Measurements from ENCODE around the gene BICC1.

Gene BICC1

DNA sequence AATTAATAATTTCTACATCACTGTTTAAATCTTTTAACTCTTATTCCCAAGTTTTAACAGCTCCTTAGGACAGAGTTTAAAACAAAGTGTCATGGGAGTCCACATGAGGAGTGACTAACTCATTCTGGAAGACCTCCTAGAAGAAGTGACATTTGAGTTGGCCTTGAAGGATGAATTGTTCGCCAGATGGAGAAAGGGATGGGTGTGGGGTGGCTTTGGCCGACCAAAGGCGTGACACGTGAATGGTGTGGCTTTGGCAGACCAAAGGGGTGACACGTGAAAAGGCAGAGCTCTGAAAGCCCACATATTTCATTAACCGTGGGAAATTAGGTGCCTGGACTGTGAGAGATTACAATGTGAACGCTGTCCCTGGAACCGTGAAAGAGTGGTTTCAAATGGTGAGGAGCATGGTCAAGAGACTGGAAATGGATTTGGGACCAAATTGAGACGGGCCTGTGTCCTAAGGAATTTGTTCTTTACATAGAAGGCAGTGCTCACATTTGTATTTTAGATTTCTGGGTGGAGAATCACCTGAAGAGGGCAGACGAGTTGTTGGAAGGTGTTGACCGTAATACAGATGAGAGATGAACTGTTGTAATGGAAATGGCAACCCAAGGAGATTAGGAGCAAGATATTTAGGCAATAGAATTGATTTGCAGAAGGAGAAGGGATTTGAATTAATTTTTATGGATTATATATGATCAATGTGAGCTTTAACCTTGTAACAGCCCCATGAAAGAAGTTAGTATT lies 228.1 kb downstream of the BICC1 start:
- no peak for DNase-seq (ENCODE audit: low read depth in 4 of 4, low spot score in 1 of 4)

DNA sequence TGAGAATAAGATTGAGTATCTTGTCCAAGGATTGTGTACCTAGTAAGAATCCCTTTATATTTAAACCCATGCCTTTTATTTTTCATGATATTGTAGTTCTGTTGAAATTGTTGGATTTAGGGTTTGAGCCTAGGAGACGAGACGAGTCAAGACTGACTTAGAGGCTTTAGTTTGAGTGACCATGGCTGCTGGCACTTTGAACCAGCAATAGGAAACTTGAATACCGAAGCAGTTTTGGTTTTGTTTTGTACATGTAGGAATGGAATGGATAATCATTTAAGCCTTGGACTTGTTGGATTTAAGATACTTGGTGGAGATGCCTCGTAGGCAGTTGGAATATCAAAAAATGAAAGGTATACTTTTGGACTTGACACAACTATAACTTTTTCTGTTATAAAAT lies 229.0 kb downstream of the BICC1 start:
- no peak for DNase-seq (ENCODE audit: low read depth in 4 of 4, low spot score in 1 of 4)

DNA sequence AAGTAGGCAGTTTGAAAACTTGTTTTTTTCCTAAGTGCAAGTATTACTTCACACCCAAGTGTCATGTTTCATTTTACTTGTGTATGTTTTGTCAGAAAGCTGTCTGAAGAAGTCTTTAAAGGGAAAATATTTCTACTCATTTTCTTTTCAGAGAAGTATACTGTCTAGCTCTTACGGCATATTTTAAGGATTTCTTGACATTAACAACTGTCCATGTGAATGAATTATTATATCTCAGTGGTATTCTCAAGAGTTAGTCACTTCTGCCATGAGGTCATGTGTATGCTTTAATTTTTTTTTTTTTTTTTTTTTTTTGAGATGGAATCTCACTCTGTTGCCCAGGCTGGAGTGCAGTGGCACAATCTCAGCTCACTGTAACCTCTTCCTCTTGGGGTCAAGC lies 229.5 kb downstream of the BICC1 start:
- DNase-seq (ENCODE audit: low read depth in 4 of 4, low spot score in 1 of 4) = no peak

DNA sequence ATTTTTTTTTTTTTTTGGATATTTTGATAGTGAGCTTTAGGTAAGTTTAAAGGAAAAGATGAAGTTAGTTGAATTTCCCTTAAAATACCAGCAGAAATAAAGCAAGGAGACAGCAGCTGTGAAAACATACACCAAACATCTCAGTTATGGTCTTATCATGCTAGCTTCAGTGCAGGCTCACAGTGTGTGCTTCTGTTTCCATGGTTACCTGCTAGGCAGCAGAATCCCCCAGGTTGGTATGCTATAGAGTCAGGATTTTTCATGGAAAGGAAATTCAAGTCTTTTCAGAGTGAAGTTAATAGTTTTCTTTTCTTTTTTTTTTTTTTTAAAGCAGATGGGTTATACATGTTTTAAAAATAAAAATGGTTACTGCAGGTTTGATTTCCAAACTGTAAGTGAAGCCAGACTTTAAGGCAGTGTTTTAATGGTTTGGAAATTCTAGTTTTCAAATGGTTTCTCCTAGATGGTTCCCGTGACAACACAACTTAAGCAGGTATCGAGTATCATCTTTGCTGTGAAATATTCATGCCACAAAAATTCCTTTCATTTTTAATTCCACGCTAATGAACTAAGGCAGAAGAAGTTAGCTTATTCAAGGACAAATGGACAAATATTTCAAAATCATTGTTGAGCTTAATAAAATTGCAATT lies 230.9 kb downstream of the BICC1 start:
- DNase-seq (ENCODE audit: low read depth in 4 of 4, low spot score in 1 of 4) = no peak

DNA sequence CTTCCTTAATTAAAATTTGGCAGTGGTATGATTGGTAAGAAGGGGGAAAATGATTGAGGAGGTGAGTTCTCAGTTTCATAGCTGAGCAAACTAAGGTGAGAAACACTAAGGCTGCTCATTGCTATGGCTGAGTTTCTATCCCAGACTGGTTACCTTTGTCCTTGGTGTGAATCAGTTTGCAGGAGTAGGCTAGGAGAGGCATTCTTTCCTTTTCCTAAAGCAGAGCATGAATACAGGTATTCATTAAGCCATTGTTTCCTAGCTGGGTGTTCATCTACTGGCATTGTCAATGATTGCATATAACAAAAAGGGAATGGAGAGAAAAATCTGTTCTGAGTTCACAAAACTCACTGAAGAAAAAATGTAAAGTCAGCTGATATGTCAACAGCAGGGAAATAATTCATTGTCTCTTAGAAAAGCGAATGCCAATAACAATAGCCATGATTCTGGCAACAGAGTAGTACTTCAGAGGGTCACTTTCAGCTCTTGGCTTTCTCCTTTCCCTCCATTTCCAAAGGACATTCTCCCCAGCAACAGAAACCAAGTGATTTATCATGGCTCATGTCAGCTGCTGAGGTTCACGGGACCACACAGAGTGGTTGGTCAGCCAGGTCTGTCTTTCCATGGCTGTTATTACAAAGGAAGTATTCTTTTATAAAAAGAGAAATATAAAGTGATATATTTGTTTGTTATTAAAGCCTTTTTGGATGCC lies 234.0 kb downstream of the BICC1 start:
- no peak for DNase-seq (ENCODE audit: low read depth in 4 of 4, low spot score in 1 of 4)

DNA sequence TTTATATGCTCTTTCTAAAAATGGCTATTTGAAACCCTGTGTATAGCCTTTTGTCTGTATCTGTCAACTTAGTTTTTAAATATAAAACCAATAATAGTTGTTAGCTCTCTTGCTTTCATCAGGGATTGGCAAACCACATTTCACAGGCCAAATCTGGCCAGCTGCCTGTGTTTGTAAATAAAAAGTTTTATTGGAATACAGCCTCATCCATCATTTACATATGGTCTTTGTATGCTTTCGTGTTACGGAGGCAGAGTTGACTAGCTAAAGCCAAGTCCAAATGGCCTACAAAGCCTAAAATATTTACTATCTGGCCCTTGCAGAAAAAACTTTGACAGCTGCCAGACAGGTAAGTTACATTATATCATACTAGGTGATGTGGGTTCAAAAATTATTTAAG lies 235.0 kb downstream of the BICC1 start:
- DNase-seq (ENCODE audit: low read depth in 4 of 4, low spot score in 1 of 4) = no peak

DNA sequence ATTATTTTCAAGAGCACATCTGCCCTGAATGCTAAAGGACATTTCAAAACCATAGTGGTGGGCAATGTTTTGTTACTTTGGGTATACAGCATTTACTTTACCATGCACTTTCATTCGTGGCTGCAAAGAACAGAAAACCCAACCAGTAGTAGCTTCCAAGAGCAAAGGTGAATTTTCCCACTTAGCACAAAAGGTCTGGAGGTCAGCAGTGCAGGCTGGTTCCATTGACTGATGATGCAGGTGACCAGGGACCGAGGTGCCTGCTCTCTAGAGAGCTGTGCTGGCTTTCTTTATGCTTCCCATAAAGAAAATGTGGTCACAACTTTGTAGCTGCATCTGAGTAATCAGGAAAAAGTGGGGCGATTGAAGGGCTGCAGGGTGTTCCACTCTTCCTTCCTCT lies 240.0 kb downstream of the BICC1 start:
- no peak for DNase-seq (ENCODE audit: low read depth in 4 of 4, low spot score in 1 of 4)

DNA sequence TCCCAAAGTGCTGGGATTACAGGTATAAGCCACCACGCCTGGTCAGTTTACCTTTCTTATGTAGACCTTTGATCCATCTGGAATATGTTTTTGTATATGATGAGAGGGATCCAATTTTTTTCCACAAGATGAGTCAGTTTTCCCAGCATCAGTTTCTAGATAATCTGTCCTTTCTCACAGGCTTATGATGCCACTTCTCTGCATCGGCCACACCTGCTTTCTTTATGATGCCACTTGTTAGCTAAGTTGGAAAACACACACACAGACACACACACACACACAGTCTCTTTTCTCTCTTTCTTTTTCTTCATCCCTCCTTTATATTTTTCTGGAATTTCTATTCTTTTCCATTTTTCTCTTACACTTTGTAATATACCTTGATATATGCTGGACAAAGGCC lies 240.8 kb downstream of the BICC1 start:
- no peak for DNase-seq (ENCODE audit: low read depth in 4 of 4, low spot score in 1 of 4)

DNA sequence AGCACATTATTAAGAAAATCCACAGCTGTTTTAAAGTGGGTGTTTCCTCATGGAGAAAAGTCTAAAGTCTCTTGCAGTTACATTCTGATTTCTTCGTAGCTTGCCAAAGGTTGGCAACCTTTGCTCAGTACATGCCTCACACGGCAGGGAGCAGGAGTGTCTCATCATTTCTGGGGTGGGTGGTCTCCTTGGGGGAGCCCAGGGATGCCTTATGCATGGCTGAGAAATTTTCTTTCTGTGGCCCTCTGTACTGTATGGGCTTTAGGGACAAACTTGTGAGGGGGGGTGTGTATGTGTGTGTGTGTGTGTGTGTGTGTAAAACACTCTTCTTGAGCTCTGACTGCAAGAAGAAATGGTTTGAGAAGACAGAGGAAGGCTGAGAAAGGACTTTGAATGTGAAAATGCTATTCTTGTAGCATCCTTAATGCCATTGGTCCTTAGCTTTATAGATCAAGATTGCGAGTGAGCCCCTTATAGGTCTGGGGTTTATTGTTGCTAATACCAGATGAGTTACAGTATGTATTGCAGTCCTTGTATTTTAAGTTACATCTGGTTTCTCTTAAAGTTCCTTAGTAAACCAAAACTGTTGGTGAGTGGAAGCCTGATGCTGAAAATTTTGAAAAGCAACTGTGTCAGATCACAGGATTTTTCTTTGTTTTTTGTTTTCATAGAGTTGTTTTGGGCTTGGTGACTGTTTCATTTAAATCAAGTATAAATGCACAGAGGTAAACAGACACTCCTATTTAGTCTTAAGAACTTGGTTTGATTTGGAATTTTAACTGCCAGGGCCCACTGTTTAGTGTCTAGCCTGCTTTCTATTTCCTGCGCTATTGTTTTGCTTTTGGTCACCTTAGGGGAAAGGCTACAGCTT lies 242.0 kb downstream of the BICC1 start:
- no peak for DNase-seq (ENCODE audit: low read depth in 4 of 4, low spot score in 1 of 4)

DNA sequence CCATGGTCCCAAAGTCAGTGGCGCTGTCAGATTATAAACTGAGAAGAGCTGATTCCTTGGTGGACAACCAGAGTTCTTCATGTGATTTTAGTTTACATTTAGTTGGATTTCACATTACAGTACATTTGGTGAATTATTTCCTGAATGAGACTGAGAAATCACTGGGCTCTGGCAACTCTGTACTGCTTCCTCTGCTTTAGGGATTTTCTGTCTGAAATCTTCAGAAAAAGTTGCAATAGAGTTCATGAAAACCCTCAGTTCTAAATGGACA lies 242.6 kb downstream of the BICC1 start:
- no peak for DNase-seq (ENCODE audit: low read depth in 4 of 4, low spot score in 1 of 4)

DNA sequence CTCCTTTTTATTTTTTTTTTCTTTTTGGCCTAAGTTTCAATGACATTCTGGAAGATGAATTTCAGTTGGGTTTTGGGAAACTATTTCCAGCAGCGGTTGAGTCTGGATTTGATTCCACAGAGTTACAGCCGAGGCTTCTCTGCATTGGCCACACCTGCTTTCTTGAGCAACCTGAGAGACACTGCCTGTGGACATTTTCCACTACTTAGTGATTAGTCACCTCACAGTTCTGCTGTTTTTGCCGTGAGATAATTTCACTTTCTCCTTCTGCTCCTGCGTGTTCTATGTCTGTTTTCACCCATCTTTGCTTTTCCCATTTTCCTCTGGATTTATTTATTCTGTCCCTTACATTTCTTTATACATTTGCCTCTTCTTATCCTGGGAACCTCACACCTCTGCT lies 243.0 kb downstream of the BICC1 start:
- DNase-seq (ENCODE audit: low read depth in 4 of 4, low spot score in 1 of 4) = no peak

DNA sequence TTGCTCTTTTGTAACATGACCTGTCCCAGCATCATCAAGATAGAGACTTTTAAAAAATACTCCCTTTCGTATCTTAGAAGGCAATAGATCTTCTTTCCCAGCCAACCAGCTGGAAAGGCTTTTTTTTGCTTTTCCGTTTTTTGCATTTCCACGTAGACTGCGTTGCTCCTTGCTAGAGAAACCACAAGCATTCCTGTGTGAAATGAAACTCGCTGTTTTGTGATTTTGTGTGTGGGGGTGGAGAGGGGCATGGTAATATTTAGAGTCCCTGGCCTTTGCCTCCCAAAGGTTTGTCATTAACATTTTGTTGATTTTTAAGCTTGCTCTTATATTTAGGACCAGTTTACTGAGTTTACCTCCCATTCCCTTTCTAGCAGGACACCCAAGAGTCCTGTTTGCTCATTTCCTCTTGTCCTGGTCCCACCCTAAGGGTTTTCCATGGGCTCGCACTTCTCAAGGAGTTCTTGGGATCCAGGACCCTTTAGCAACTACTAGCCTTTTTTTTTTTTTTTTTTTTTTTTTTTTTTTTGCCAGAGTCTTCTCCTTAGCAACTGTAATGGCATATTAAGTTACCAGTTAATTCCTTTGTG lies 243.6 kb downstream of the BICC1 start:
- DNase-seq (ENCODE audit: low read depth in 4 of 4, low spot score in 1 of 4) = no peak

DNA sequence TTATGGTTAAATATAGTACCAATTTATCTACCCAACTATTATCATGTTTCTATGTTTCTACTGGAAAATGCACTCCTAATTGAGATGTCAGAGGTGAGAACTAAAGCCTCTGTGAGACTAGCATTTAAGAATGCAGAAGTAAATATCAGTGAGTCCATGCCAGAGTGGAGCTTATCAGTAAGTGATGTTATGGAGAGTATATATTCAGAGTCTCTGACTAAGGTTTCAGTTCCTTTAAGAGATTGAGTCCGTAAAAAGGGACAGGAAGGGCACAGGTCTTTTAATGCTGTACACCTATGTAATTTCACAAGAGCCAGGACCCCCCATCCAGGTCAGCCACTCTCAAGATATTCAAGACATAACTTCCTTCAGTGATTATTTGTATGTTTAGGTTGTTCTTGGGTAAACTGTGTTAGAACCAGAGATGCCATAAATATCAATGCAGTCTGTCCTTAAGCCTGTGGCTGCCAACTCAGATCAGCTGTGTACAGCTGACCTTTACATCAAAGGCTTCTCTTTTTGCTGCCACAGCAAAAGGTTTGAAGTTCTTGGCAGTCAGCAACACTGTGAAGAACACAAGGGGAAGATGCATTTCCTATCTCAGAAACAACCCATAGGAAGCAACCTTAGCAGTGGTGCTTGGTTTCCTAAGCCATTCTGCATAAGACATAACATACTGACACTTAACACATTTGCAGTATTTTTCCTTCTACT lies 244.8 kb downstream of the BICC1 start:
- DNase-seq (ENCODE audit: low read depth in 4 of 4, low spot score in 1 of 4) = no peak

DNA sequence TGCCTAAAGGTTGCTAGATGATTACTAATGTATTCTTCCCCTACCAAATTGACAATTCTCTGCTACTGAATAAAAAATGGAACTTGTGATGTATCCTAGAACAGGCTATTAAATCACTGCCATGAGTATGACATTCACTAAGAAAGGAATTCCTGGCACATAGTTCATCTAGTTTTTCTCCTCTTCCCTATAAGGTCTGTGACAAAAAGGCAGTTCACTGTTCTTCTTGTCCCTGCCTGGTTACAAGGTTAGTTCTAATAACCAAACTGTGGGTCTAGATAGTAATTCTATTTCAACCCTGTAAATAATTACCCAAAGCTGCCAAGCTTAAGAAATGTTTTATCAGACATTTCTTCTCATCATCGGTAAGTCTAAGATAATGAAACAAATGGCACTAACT lies 245.6 kb downstream of the BICC1 start:
- DNase-seq (ENCODE audit: low read depth in 4 of 4, low spot score in 1 of 4) = no peak

DNA sequence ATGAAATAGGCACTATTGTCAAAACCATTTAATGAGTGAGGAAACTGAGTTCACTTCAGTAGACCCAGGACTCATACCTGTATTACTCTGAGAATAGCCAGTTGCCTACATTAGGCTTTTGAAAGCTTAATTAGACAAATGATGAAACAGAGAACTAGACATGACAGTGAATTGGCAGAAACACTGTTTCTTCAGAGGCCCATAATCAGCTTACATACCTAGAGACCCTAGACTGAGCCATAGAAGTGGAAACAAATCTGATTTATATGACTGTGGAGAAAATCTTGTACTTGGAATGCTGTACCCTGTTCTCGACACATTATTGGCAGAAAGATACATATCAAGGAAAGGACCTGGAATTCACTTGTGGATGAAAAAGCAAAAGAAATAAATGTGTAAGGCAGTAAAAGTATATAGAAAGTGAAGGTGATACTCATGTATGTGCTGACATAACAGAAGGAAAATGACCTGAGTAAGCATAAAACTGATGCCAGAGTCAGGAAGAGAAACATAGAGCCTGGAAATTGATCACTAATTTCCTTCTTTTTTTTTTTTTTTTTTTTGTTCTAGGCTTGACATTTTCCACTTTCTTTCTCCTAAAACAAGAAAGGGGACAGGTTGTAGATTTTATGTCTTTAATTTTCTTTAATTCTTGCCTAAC lies 251.5 kb downstream of the BICC1 start:
- DNase-seq (ENCODE audit: low read depth in 4 of 4, low spot score in 1 of 4) = no peak

DNA sequence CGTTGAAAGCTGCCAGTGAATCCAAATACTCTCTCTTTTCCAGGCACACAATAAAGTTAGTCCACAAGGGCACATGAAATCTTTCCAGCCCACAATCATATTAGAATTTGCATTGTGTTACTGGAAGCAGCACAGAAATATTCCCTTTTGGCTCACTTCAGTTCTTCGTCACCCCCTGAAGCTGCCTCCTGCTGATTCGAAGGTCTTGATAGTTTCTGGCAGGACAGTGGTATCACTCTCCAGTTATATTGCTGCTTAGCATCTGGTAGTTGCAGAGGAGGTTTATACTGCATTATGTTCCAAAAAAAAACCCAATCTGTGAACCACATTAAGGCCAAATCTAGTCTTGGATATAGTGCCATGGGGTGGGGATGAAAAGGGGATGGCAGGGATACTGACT lies 253.2 kb downstream of the BICC1 start:
- no peak for DNase-seq (ENCODE audit: low read depth in 4 of 4, low spot score in 1 of 4)

DNA sequence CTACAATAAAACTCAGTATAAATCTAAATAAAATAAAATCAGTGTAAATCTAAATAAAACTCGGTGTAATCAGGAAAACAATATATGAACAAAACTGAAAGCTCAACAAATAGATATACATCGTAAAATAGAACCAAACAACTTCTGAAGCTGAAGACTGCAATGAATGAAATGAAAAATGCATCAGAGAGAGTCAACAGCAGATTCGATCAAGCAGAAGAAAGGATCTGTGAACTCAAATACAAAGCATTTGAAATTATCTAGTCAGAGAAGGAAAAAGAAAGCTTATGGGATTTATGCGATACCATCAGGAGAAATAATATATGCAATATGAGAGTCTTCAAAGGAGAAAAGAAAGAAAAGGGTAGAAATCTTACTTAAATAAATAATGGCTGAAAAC lies 255.0 kb downstream of the BICC1 start:
- DNase-seq (ENCODE audit: low read depth in 4 of 4, low spot score in 1 of 4) = no peak

DNA sequence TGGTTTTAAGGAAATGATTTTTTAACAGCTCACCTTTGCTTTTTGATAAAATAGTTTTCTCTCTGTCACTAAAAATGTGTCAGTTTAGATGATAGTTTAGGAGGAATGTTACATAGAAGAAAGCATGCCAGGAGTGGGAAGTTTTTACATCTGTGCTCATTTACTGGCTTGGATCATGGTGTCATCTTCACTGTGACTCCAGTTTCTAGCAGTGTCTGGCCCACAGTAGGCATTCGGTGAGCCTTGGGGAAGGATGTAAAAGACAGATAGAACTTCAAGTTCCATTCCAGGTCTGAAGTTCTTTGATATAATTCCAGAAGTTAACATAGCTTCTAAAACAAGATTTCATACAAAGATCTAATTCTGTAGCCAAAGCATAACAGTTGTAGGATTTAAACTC lies 259.2 kb downstream of the BICC1 start:
- no peak for DNase-seq (ENCODE audit: low read depth in 4 of 4, low spot score in 1 of 4)

DNA sequence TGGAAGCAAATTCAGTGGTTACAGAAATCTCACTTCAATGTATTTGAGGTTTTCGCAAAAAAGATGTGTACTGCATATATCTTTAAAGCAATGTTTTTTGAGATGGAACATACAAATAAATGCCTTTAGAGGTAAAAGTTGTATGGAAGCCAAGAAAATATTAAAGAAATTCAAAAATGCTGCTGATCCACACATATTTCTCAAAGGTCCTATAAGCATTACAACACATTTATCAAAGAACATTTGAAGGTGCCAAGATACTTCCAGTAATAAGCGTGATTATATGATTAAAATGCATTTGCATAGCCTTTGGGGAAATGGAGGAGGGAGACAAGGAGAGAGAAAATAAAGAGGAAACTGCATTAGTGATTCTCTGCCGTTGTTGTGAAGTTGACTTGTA lies 260.1 kb downstream of the BICC1 start:
- DNase-seq (ENCODE audit: low read depth in 4 of 4, low spot score in 1 of 4) = no peak

DNA sequence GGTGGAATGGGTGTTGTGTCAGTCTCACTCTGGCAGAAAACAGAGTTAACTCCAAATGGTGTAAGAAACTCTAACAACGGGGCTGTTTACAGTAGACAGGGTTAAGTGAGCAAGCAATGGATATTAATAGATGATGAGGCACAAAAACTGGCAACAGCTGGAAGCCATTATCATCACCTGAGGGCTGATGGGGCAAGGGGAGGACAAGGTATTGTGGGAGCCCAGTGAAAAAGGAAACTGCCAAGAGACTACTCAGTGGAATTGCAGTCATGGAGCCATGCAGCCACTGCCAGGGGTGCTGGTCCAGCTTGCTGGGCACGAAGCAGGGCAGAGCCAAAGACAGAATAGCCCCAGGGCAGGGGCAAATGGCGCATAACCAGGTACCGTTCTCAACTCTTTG lies 260.7 kb downstream of the BICC1 start:
- DNase-seq (ENCODE audit: low read depth in 4 of 4, low spot score in 1 of 4) = no peak

All from stimulated activated CD4-positive, alpha-beta T cell treated with anti-CD3 and anti-CD28 coated beads, Interleukin-1b, Interleukin-23, amount 100 ng/mL, for 24 hours (primary cell).